Mesothelial cell of epicardium (in vitro differentiated cells): ENCODE measurements around the gene ERBIN. TPM values are rescaled to one million over a fixed set of nuclear protein-coding genes. Genes with fewer than 3 reads are reported as not detected.

Source experiments
- DNase-seq, 2 experiments: peaks; one replicate each; pipeline ENCODE4 v3.0.0; 2021; ENCODE audit warnings: low spot score in 2 of 2; ENCODE audit not compliant: unreplicated experiment in 2 of 2
- H3K27ac Mint-ChIP-seq: 2 replicates; pipeline ENCODE4 v1.8.0; 2021; ENCODE audit warnings: mixed read lengths
- H3K27me3 Mint-ChIP-seq: 2 replicates; pipeline ENCODE4 v1.8.0; 2021; ENCODE audit warnings: low read depth, mixed read lengths
- H3K36me3 Mint-ChIP-seq: 2 replicates; pipeline ENCODE4 v1.8.0; 2021; ENCODE audit warnings: mixed read lengths
- H3K4me1 Mint-ChIP-seq: 2 replicates; pipeline ENCODE4 v1.8.0; 2021; ENCODE audit warnings: mixed read lengths
- H3K4me3 Mint-ChIP-seq: 2 replicates; pipeline ENCODE4 v1.8.0; 2021; ENCODE audit warnings: mild to moderate bottlenecking, moderate library complexity, mixed read lengths
- H3K9me3 Mint-ChIP-seq: 2 replicates; pipeline ENCODE4 v1.8.0; 2021; ENCODE audit warnings: mixed read lengths
- total RNA-seq: library from RNA; stranded (reverse); gene quantifications from 3 replicates; pipeline ENCODE4 v1.2.1, GENCODE V29; 2021
- TF ChIP-seq, protein P1 (sequence below): fragments of 200-600 bp; sonication (generic); IDR thresholded peaks from one replicate; pipeline ENCODE4 v1.5.0; 2021; ENCODE audit warnings: antibody characterized with exemption; ENCODE audit not compliant: unreplicated experiment

Gene ERBIN
- total RNA-seq, 1 donor from 2014 or later = 81.8 TPM

DNA sequence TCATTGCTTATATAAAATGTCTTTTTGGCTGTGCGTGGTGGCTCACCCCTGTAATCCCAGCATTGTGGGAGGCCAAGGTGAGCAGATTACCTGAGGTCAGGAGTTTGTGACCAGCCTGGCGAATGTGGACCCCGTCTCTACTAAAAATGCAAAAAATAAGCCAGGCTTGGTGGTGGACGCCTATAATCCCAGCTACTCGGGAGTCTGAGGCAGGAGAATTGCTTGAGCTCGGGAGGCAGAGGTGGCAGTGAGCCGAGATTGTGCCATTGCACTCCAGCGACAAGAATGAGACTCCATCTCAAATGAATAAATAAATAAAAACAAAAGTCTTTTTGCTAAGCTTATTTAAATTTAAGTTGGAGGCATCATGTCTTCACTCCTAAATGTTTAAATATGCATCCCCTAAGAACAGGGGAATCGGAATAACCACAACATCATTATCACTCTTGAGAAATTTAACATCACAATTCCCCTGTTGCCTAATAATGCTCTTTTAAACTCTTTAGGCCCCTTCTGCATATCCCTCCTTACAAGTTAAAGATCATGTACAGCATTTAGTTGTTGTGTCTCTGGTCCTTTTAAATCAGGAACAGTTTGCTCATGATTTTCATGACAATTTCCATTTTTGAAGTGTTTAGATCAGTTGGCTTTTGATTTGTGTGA lies 72.8 kb downstream of the ERBIN start:
- H3K27me3 Mint-ChIP-seq = no peaks in the 10 kb centered on the region
- no peak for DNase-seq
- H3K36me3 Mint-ChIP-seq = peaks cover 39% of the 10 kb centered on the region
- TF ChIP-seq, protein P1, sequence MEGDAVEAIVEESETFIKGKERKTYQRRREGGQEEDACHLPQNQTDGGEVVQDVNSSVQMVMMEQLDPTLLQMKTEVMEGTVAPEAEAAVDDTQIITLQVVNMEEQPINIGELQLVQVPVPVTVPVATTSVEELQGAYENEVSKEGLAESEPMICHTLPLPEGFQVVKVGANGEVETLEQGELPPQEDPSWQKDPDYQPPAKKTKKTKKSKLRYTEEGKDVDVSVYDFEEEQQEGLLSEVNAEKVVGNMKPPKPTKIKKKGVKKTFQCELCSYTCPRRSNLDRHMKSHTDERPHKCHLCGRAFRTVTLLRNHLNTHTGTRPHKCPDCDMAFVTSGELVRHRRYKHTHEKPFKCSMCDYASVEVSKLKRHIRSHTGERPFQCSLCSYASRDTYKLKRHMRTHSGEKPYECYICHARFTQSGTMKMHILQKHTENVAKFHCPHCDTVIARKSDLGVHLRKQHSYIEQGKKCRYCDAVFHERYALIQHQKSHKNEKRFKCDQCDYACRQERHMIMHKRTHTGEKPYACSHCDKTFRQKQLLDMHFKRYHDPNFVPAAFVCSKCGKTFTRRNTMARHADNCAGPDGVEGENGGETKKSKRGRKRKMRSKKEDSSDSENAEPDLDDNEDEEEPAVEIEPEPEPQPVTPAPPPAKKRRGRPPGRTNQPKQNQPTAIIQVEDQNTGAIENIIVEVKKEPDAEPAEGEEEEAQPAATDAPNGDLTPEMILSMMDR = no peak
- H3K9me3 Mint-ChIP-seq = no peaks in the 10 kb centered on the region
- peak overlapping the region; percentile 32 for H3K27ac Mint-ChIP-seq
- no peak overlapping the region for H3K4me3 Mint-ChIP-seq
- H3K4me1 Mint-ChIP-seq = no peaks in the 10 kb centered on the region

DNA sequence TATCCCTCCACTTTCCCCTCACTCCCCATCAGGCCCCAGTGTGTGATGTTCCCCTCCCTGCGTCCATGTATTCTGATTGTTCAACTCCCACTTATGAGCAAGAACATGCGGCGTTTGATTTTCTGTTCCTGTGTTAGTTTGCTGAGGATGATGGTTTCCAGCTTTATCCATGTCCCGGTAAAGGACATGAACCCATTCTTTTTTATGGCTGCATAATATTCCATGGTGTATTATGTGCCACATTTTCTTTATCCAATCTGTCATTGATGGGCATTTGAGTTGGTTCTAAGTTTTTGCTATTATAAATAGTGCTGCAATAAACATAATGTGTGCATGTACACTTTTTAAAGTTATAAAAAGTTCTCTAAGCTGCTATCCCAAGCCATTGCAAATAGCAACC lies 75.6 kb downstream of the ERBIN start:
- TF ChIP-seq, protein P1 = no peak
- no peaks in the 10 kb centered on the region for H3K4me1 Mint-ChIP-seq
- DNase-seq = no peak
- no peak overlapping the region for H3K27ac Mint-ChIP-seq
- H3K36me3 Mint-ChIP-seq = peaks cover 43% of the 10 kb centered on the region
- no peaks in the 10 kb centered on the region for H3K27me3 Mint-ChIP-seq
- no peak overlapping the region for H3K4me3 Mint-ChIP-seq
- H3K9me3 Mint-ChIP-seq = peaks cover 11% of the 10 kb centered on the region

DNA sequence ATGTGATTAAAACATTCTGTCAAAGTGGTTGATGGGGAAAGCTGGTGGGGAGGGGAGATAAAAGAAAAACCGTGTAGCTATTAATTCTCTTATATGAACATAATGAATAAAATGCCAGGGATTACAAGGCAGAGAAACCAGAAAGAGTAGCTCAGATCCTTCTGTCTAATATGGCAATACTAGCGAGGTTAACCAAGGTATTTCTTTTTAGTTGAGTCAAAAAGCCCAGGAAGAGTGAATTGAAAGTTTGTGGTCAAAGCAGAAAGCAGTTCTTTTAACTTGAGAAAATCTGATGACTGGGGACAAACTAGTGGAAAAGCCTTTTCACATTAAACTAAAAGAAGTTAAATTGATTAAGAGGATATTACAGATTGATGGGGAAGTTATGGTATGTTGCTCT lies 76.0 kb downstream of the ERBIN start:
- peak overlapping the region; percentile 26 for H3K27ac Mint-ChIP-seq
- no peaks in the 10 kb centered on the region for H3K27me3 Mint-ChIP-seq
- TF ChIP-seq, protein P1 = no peak
- H3K4me3 Mint-ChIP-seq = no peak overlapping the region
- no peaks in the 10 kb centered on the region for H3K4me1 Mint-ChIP-seq
- DNase-seq = no peak
- H3K36me3 Mint-ChIP-seq = peaks cover 40% of the 10 kb centered on the region
- peaks cover 11% of the 10 kb centered on the region for H3K9me3 Mint-ChIP-seq

DNA sequence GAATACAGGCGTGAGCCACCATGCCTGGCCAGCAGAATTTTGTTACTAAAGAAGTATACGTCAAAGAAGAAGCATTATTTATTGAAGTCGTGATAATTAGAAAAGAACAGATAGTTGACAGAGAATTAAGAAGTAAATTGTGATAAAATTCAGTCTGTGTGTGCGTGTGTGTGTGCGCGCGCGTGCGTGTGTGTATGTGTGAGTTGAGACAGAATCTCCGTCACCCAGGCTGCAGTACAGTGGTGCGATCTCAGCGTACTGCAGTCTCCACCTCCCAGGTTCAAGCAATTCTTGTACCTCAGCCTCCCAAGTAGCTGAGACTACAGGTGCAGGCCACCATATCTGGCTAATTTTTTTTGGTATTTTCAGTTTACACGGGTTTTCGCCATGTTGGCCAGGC lies 77.8 kb downstream of the ERBIN start:
- H3K27ac Mint-ChIP-seq = no peak overlapping the region
- H3K9me3 Mint-ChIP-seq = peaks cover 11% of the 10 kb centered on the region
- H3K4me1 Mint-ChIP-seq = no peaks in the 10 kb centered on the region
- no peak for DNase-seq
- H3K4me3 Mint-ChIP-seq = no peak overlapping the region
- H3K36me3 Mint-ChIP-seq = peaks cover 40% of the 10 kb centered on the region
- H3K27me3 Mint-ChIP-seq = no peaks in the 10 kb centered on the region
- TF ChIP-seq, protein P1 = no peak

DNA sequence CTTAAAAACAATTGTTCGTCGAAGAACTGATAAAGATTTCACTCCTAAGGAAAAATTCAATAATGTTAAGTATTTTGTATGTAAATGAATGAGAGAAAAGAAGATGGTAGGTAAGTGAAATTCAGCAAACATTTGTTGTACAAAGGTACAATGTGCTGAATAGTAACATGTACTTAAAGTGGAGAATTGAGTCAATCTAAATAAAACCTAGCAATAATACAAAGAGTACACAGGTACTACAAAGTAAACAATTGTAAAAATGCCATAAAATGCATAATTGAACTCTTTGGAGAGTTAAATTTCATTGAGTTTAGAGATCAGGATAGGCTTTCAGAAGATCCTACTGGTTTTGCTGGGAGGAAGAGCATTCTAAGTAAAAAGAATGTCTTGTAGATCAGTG lies 82.9 kb downstream of the ERBIN start:
- Mint-ChIP-seq H3K27ac (peak overlapping the region; percentile 45), H3K4me3 (no peak overlapping the region), H3K4me1 (peaks cover 8% of the 10 kb centered on the region), H3K36me3 (peaks cover 21% of the 10 kb centered on the region), H3K9me3 (peaks cover 11% of the 10 kb centered on the region), H3K27me3 (no peaks in the 10 kb centered on the region)
- TF ChIP-seq, protein P1 = no peak
- DNase-seq = no peak
